HG02884 (cell line): ENCODE measurements around the gene LYSMD2.
"Not testable (repeated sequence)": the region's sequence is repeated elsewhere in the genome, so short reads cannot be mapped to it uniquely, and the experiment has no call there.

Experiments used
- ATAC-seq: cut with Tn5 transposase; IDR thresholded peaks from one replicate; pipeline ENCODE4 v1.9.1; 2021; ENCODE audit warnings: mild to moderate bottlenecking, moderate library complexity; ENCODE audit not compliant: unreplicated experiment

Gene LYSMD2, protein sequence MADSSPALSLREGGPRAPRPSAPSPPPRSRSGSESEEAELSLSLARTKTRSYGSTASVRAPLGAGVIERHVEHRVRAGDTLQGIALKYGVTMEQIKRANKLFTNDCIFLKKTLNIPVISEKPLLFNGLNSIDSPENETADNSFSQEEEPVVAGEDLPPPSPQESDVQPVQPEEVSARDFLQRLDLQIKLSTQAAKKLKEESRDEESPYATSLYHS

DNA sequence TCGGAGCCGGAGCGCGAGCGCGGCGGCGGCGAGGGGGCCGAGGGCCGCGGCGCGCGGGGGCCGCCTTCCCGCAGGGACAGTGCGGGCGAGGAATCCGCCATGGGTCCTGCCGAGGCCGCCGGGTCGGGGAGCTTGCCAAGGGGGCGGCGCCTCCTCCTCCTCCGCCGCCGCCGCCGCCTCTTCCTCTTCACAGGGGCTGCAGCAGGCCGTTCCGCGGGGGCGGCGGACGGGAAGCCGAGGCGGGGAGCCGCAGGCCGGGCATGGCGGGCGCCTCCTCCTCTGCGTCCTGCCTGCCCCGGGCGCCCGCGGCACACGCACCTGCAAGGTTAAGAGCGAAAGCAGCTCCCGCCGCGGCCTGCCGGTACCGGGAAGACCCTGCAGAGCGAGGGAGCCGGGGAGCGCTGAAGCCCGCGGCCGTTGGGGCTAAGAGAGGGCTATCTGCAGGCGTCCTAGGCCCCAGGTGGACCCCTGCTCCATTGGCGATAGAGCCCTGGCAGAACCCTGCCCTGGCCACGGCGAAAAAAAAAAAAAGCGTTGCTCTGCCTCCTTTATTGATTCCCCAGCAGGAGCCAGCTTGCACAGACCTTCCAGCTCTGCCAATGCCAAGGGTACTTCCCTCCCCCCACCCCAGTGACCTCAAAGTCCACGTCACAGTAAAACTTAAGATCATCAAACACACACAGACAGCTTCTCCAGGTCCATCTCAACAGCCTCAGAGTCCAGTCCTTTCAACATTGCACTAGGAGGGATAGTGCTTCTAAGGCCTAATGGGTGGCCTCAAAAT, at the start of gene LYSMD2:
LYSMD2 (minus strand) TSS at position 134 of the 784 bp plus-strand sequence; CDS start at position 101, 33 bp downstream.
- peak; percentile 38 for ATAC-seq

DNA sequence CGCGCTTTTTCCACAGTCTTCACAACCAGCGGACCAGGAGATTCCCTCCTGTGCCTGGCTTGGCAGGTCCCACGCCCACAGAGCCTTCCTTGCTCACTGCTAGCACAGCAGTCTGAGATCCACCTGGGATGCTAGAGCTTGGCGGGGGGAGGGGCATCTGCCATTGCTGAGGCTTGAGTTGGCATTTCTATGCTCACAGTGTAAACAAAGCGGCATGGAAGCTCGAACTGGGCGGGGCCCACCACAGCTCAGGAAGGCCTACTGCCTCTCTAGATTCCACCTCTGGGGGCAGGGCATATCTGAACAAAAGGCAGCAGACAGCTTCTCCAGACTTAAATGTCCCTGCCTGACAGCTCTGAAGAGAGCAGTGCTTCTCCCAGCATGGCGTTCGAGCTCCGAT, 49.7 kb upstream of the LYSMD2 start:
- not testable (repeated sequence) for ATAC-seq

DNA sequence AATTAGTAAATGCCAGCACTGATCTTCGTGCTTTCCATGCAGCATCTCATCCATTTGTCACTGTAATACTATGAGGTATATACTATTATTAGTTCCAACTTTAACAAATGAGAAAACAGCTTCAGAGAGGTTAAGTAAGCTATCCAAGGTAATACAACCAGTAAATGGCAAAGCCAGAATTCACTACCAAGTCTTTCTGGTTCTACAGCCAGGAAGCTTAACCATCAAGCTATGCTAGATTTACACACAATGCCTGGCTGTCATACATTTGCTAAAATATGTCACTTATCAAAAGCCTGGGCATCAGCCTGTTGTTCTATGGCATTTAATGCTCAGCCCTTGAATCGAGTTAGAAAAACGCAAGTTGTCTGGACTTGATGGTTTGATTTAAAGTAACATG, 46.5 kb upstream of the LYSMD2 start:
- no peak for ATAC-seq

DNA sequence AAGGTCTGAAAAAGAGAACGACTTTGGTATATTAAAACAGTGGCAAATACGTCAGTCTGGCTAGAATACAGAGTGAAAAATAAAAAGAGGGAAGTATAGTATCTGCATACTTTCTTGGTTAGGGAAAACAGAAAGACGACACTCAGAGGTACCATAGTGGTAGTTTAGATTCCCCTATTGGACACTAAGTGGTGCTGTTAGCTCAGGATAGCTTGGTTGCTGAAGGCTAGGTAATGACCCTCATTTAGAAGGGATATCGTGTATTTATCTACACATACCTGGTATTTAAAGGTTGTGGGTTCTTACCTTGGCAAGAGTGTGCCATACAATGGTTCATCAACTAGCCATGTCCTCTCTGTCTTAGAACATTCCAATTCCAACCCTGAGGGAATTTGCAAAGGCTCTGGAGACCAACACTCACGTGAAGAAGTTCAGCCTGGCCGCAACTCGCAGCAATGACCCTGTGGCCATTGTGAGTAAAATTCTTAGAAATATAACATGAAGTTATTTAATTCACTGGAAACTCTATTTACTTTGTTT, 45.0 kb upstream of the LYSMD2 start:
- no peak for ATAC-seq

DNA sequence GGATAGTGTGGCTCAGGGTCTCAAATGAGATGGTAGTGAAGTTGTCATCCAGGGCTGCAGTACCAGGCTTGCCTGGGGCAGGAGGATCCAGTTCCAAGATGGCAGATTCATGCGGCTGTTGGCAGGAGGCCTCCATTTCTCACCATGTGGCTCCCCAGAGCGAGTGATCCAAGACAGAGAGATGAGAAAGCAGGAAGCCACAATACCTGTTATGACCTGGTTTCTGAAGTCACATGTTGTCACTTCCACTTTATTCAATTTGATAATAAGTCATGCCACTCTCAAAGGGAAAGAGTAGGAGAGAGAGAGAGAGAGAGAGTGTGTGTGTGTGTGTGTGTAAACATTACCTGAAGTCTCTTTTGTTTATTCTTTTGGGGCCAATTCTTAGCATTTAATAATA, 44.1 kb upstream of the LYSMD2 start:
- no peak for ATAC-seq

DNA sequence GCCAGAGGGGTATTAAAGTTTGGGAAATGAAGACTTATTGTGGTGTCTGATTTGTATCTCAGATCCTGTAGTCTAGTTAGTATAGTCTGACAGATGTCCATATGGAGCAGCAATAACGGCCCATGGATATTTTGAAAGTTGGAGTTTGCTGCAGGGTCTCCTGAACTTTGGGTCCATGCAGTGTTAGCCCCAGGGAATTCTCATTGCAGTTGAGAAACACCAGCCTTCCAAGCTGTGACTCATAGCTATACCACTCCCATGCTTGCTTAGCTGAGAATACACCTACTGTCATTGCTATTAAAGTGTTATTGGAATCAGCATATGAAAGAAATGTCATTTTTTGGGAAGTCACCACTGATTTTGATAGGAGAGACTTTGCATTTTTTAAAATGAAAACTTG, 43.2 kb upstream of the LYSMD2 start:
- no peak for ATAC-seq

DNA sequence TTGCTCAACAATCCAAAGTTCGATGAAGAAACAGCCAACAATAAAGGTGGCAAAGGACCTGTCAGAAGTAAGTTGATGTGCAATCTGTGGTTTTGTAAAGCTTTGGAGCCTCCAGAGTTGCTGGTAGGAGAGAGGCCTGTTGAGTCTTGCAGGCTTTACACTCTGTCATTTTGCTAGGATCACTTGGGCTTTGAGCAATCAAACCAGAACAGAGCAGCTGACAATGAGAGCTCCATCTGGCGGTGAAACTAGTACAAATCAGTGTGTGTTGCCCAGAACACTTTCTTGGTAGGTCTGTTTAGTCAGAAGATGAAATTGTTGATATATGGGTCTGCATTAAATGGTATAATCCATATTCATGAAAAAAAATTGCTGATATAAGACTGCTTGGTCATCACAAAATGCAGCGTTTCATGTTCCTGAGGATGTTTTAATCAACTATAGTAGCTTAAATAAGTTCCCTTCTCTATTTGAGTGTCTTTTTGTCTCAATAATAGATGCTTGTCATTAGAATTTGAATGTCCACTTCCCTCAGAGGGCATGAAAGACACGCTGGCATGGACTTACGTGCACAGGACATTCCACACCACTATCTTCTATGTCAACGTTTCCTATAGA, 39.6 kb upstream of the LYSMD2 start:
- no peak for ATAC-seq

DNA sequence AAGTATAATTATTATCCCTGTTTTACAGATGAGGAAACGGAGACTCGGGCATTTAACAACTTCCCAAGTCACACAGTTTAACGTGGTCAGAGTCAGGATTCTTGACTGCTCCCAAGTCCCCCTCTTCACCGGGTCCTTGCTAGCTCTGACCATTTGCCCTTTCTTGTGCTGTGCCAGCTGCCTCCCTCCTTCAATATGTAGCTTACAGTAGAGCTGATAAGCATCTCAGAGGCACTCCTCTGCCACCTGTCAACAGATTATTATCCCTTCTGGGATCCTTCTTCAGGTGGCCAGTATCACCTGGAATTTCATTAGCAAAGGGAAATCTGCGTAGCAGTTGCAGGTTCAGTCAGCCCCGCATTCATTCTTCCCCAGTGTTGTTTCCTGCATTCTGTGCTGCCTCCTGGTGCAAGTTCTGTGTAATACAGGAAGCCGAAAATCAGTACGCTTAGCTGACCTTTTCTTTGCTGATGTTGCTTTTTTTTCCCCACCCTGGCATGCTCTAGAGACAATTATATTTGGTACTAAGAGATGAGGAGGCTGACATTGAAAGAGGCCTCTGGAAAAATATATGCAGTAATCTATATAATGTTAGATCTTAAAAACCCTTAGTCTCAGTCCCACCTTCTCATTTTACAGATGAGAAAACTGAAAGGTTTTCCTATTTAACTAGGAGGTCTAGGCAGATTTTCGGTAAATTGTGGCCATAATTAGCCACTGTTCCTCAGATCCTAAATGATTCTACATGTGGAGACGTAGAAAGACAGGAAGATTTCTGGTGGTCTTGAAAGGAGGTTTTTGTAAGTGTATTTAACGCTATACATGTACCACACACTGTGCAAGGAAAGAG, 38.7 kb upstream of the LYSMD2 start:
- no peak for ATAC-seq

DNA sequence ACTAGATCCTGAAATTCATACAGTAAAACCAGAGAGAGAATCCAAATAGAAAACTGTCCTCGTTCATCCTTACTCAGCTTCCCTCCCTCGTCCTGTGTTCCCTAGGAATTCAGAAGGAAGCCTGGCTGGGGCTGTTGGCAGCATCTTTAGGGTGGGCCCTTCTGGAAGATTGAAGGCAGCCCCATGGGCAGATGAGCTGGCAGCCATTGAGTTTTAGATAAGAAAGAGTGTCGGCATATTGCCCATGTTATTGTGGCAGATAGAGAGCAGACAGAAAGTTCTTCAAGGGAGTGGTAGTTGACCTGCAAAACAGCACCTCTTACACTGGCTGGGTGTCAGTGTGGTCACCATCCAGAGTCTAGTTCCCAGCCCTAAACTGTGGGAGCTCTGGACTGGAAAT, 37.5 kb upstream of the LYSMD2 start:
- ATAC-seq = no peak

DNA sequence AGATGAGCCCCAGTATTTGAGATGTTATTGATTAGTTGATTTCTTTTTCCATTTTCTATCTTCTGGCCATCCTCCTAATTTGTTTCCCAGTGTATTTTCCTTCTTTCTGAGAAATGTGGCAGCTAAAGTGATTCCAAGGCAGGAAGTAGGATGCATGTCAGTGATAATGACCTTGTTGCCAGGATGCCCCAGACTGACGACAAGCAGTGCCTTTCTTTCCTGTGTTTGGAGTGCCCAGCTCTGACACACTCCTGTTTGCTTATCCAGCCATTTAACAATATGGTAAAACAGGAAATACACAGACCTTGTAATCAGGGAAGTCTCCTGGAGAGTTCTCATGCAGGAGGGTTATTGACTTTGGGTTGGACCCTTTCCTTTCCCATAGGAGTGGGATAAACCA, 34.3 kb upstream of the LYSMD2 start:
- no peak for ATAC-seq

DNA sequence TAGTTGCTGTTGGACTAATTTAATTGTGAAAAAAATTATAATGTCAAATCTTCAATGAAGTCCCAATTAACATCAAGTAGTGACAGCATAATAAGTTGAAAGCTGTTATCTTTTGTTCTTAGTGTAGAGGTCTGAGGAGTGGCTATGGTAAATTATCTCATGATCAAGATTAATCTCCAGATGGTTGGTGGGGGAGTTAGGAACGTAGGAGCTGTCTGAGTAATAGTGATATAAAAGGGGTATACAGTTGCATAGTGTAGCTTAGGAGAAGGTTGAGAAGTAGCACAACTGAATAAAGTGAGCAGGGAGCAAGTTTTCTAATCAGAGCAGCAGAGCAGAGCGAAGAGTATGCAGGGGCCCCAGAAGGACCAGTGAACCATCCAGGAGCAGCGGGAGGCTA, 33.4 kb upstream of the LYSMD2 start:
- no peak for ATAC-seq

DNA sequence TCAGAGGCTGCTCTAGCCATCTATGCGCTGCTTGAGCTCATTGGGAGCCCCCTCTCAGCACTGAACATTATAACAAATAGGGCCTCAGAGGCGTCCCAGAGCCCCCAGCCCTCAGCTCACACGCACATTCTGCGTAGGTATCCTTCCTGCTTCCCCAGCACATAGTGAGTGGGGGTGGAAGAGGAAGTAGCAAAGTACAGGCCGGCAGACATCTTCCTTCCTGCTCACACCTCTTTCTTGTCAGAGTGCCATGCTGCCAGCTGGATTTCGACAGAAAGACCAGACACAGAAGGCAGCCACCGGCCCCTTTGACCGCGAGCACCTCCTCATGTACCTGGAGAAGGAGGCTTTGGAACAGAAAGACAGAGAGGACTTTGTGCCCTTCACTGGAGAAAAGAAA, 30.6 kb upstream of the LYSMD2 start:
- no peak for ATAC-seq

DNA sequence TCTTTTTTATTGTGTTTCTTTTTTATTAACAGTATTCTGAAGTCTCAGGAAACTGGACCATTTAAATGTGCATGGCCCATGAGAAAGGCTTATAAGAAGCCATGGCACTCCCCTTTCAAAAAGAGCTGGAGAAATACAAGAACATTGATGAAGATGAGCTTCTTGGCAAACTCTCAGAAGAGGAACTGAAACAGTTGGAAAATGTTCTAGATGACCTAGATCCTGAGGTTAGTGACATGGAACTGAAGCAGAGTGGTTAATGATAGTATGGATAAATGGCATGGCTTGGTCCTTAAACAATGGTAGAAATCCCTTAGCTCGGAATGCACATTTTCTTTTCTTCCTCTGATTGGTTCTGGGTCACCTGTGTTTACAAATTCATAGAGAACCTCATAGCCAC, 28.9 kb upstream of the LYSMD2 start:
- no peak for ATAC-seq

DNA sequence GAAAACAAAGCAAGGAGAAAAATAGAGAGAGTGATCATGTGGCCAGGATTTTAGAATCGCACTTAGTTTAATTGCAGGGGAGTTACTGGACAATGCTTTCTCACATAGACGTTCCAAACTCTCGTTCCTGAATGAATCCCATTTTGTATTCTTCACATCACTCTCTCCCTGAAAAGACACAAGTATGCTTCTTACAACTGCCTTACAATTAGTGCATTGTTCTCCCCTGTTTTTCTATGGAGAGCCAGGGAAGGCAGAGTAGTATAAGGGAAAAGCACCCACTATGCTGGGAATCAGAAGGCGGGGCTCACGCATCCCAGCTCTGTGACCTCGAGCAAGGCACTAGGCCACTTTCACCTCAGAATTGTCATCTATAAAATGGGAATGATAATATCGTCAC, 28.3 kb upstream of the LYSMD2 start:
- no peak for ATAC-seq

DNA sequence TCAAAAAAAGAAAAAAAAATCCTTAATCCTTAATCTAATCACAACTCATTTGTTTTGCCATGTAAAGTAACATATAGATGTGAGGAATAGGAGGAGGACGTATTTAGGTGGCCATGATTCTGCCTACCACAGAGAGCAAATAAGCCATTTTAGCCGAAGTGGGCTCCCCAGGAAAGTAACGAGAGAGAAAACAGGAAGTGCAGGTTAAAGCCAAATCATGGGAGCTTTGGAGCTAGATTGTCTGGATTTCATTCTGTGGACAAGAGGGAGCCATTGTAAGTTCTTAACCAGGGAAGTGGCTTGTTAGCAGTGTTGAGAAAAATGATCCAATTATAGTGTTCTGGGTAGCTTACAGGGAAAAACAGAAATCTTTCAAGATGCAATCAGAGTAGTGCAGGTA, 23.4 kb upstream of the LYSMD2 start:
- ATAC-seq = no peak

DNA sequence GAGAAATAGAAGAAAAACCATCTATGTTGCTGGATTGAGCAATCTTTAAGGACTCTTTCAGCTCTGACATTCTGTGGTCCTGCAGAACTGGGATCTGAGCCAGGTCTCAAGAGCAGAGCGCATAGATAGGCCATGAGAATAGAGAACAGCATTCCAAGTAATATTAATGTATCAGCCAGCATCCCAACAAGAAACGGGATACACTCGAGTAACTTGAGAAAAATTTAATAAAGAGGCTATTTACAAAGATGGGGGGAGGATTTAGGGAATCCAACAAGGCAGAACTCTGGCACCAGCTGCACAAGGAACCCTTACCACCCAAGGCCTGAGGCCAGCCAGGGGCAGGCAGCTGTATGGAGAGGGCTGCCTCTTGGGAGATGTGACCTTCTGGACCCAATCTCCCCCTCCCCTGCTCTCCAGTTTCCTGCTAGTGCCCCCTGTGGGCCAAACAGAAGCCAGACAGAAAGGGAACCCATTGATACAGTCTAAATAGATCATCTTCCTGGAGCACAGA, 22.2 kb upstream of the LYSMD2 start:
- no peak for ATAC-seq

DNA sequence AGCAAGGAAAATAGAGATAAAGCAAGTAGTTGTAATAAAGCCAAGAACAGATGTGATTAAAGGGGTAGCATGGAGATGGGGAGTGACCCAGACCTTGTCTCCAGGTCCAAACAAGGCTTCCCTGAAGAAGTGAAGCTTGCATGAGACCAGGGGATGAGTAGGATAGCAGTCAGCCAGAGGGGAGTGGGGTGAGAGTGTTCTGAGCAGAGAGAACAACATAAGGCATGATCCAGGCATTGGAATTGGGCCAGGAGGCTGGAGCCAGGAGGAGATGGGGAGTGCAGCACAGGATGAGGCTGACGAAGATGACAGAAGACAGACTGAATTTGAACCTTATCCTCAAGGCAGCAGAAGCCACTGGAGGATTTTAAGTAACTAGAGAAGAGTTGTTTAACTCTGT, 21.2 kb upstream of the LYSMD2 start:
- no peak for ATAC-seq

DNA sequence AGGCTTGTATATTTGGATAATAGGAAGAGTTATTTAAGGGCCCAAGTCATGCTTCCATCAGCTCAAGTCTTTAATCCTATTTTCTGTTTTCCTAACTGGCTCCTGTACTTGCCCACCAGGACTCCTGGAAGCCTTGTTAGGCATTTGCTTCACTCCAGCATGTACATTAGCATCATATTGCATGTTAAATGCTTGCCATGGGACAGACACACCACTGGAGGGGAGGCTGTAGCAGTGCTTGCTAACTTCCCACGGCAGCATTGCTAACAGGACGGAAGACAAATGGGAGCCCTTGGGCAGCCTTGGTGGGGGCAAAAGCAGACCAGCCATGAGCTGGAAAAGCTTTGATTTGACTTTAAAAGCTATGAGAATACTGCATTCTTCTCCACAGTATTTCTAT, 20.0 kb upstream of the LYSMD2 start:
- ATAC-seq = no peak

DNA sequence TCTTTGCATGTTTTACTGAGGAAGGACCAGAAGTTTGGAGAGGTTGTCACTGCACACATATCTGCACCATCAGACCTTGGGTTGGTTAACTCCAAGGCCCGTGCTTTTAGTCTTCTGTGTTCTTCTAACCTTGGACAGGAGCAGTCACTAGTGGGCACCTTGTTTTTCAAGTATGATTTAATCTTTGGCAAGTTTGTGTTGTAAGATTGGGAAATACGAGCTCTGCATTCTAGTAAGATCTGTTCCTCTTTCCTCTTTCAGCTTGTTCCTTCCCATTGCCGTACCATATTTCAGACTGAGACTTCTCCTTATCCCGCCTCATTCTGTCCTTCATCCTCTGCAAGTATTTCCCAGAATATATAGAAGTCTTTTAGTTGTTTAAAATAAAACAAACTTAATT, 19.0 kb upstream of the LYSMD2 start:
- ATAC-seq = no peak

DNA sequence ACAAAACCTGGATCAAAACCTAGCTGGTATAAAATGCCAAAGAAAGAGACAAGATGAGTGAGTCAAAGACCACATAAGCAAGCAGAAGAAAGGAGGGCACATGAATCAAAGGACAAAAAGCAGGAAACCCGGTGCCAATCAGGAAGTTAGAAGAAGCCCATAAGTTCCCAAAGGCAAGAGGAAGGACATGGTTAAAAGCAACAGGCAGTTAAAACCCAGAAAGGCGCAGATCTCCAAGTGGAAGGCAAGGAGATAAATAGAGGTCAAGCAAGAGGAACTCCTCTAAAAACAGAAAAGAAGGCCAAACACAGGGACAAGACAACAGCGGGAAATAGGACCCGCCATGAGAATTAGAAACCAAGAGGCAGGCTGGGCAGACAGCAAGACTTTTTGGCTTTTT, 18.3 kb upstream of the LYSMD2 start:
- ATAC-seq = no peak

DNA sequence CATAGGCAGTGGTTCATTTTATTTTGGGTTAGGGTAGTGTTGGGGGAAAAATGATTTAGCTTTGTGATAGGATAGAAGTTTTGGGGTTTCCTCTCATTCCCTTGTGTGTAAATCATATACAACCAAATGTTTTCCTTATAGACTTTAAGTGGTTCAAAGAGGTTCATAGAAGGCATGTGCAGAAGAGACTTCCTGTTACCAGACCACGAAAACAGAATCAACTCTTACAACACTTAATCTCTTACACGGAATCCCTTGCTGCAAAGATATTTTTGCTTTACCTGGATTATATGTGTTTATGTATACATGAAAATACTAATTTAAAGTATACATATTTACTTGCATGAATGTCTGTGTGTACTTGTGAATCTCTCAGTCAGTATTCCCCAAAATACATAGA, 16.8 kb upstream of the LYSMD2 start:
- no peak for ATAC-seq
